HG02938 (cell line): Measurements from ENCODE around the gene OR2A25.
"Not testable (repeated sequence)": the region's sequence is repeated elsewhere in the genome, so short reads cannot be mapped to it uniquely, and the experiment has no call there.

Source experiments
- ATAC-seq: cut with Tn5 transposase; IDR thresholded peaks from one replicate; pipeline ENCODE4 v1.9.1; 2021; ENCODE audit warnings: mild to moderate bottlenecking, moderate library complexity; ENCODE audit not compliant: unreplicated experiment

The OR2A25 gene, protein sequence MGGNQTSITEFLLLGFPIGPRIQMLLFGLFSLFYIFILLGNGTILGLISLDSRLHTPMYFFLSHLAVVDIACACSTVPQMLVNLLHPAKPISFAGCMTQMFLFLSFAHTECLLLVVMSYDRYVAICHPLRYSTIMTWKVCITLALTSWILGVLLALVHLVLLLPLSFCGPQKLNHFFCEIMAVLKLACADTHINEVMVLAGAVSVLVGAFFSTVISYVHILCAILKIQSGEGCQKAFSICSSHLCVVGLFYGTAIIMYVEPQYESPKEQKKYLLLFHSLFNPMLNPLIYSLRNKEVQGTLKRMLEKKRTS

DNA sequence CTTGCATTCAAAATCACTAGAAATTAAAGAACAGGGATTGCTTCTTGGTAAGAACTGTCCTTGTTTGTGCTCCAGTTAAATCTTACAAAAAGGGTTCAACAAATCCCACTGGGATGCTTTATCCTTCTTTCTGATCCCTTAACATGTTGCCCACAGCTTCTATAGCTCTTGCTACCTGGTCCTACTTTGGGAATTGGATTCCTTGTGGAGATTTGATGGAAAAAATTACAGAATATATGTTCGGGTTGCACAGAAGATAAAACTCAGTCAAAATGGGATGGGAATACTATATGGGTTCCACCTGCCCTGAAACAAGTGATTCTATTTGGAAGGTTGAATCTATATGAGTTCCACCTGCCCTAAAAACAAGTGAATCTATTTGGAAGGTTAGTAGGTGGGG lies at the start of gene OR2A25:
OR2A25 (plus strand) TSS at position 301 of the 400 bp plus-strand sequence. CDS start 4,409 bp downstream, outside the sequence.
- no peak for ATAC-seq

GRCh38 chr7:144020340-144020739 lies 49.3 kb upstream of the OR2A25 start:
- no peak for ATAC-seq

DNA sequence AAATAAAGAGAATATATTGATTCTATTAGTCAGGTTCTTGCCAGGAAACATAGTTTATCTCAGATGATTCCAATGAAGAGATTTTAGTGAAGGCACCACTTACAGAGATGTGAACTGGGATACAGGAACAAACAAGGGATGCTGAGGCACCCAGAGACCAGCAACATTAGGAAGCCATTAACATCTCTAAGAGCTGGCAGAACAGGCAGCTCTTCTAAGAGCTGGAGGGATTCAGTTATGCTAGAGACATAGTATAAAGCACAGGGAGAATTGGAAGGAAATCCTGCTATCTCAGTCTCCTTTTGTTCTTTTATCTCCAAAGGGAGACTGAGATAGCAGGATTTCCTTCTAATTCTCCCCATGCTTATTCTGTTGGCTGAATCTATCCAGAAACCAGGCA lies 47.4 kb upstream of the OR2A25 start:
- ATAC-seq: no peak

- no peak for ATAC-seq
Measured at GRCh38 chr7:144023171-144023827, 46.3 kb upstream of the OR2A25 start.

GRCh38 chr7:144024213-144024612 lies 45.4 kb upstream of the OR2A25 start:
- no peak for ATAC-seq

DNA sequence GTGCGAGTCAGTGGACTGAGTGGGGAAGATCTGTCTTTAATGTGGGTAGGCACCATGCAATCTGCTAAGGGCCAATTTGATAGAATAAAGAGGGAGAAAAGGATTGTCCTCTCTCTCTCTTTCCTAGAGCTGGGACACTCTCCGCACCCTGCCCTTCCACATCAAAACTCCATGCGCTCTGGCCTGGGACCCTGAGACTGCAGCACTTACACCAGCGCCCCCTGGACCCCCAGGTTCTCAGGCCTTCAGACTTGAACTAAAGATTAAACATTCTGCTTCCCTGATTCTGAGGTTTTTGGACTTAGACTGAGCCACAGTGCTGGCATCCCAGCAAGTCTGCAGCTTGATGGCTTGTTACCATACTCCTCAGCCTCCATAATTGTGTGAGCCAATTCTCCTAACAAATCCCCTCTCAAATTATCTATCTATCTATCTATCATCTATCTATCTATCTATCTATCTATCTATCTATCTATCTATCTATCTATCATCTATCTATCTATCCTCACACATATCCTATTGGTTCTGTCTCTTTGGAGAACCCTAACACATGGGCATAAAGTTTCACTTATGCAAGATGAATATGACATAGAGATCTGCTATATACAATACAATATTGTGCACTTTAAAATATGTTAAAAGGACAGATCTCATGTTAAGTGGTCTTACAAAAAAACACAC lies 43.3 kb upstream of the OR2A25 start:
- no peak for ATAC-seq

DNA sequence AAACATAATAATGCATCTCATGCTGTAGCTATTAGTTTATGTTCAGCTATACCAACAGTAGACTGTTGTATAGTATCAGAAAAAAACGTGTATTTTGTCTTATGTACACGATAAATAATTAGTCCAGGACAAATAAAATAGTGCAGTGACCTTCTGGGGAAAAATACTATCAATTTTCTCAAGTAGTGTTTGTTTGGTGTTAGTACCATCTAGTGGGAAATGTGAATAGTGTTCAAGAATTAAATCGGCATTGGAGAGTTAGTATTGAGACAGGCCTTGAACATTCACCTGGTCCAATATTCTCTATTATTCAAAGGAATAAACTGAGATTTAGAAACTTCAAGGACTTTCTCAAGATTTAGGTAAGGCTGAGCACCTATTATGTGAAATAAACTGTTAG lies 42.5 kb upstream of the OR2A25 start:
- no peak for ATAC-seq

DNA sequence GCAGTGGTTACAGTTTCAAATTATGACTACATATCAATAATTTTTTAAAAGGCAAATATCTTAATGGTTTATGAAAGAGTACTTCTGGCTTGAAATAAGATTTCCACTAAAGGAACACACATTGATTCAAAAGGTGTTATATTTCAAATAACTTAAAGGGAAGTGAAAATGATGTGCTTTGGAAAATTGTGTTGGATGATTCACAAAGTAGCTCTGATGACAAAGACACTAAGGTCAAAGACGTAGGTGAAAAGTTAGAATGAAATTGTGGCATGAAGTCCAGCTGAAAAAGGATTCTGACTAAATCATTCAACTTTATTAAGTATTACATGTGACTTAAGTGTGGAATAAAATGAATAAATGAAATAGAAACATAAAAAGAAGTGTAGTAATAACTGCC lies 41.6 kb upstream of the OR2A25 start:
- ATAC-seq: no peak

GRCh38 chr7:144028547-144028946 lies 41.1 kb upstream of the OR2A25 start:
- ATAC-seq: no peak

- ATAC-seq: no peak
Measured at GRCh38 chr7:144032516-144032915, 37.1 kb upstream of the OR2A25 start.

DNA sequence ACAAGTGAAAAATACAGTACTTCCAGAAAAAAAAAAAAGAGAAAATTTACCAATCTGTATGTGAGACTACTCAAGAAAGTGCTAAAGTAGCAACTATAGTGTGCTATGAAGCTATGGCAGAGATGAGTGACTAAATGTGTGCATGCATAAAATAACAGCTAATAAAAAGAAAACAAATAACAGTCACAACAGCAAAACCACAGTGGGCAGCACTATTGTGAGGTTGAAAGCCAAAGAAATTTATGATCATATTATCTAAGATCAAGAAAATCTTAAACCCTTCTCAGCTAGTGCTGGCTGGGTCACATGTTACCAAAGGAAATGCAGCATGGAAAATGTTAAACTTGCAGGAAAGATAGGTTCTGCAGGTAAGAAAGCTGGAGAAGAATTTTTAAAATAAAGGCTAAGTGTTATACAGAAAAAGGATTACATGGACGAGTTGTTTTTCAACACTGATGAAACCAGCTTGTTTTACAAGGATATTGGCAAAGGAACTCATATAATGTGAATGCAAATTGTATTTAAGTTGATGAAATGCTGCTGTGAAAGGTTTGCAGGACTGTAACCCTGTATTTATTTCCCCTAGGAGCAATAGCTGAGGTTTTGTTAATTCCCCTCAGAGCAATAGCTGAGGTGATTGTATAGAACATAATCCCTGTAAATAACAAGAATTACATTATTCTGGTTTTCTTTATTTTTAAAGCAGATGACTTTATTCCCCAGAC lies 36.5 kb upstream of the OR2A25 start:
- no peak for ATAC-seq

GRCh38 chr7:144035385-144035784 lies 34.2 kb upstream of the OR2A25 start:
- ATAC-seq: no peak

GRCh38 chr7:144036302-144036885 lies 33.2 kb upstream of the OR2A25 start:
- no peak for ATAC-seq

GRCh38 chr7:144037414-144038035 lies 32.1 kb upstream of the OR2A25 start:
- no peak for ATAC-seq

- ATAC-seq: no peak
Measured at GRCh38 chr7:144038887-144039286, 30.7 kb upstream of the OR2A25 start.

DNA sequence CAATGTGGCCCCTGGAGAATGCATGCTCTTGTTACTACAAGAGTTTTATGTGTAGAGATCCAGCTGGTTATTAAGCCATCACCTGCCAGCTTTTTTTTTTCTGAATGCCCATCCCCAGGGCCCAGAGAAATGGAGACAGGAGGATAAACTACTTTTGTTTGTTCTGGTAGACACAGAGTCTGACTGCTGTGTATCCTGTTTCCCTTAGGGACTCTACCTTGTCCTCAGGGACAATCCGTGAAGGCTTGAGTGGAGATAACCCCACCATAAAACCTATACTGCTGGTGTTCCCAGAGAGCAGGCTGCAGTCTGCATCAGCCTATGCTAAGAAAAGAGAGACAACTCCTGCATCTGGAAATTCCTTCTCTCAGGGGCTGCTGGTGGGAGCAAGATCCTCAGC lies 21.0 kb upstream of the OR2A25 start, which contains the start of gene OR2A5:
OR2A5 (plus strand) TSS at position 301 of the 400 bp plus-strand sequence. CDS start 1,454 bp downstream, outside the sequence.
- ATAC-seq: no peak

- ATAC-seq: no peak
Measured at GRCh38 chr7:144049491-144049890, 20.1 kb upstream of the OR2A25 start.

- ATAC-seq: no peak
Measured at GRCh38 chr7:144050093-144050492, 19.5 kb upstream of the OR2A25 start.

- not testable (repeated sequence) for ATAC-seq
Measured at GRCh38 chr7:144050884-144051283, 18.7 kb upstream of the OR2A25 start.

- ATAC-seq: no peak
Measured at GRCh38 chr7:144057954-144058353, 11.7 kb upstream of the OR2A25 start.
